Middle frontal gyrus (tissue), 1 donor: ENCODE data around the gene MYL6B.
A peak's percentile ranks its signal among the peaks of the same experiment; 100 is the strongest.
"Not testable (repeated sequence)": the region's sequence is repeated elsewhere in the genome, so short reads cannot be mapped to it uniquely, and the experiment has no call there.

Source experiments
- DNase-seq: peaks from one replicate; pipeline ENCODE4 v3.0.0-alpha.2; 2015; ENCODE audit warnings: low spot score; ENCODE audit errors: extremely low spot score

MYL6B gene

GRCh38 chr12:56152756-56153677 lies 630 bp downstream of the MYL6B start:
- no peak for DNase-seq

DNA sequence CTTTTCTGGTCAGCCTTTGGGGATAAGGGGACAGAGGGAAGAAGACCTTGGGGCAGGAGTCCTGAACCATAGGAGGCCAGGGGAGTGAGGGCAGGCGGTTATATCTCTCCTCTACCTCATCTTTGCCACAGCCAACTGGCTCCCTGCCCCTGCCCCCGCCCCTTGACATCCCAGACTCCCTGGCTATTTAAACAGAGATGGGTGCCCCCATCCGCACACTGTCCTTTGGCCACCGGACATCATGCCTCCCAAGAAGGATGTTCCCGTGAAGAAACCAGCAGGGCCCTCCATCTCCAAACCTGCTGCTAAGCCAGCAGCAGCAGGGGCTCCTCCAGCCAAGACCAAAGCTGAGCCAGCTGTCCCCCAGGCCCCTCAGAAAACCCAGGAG lies 1.3 kb downstream of the MYL6B start:
- DNase-seq: no peak

DNA sequence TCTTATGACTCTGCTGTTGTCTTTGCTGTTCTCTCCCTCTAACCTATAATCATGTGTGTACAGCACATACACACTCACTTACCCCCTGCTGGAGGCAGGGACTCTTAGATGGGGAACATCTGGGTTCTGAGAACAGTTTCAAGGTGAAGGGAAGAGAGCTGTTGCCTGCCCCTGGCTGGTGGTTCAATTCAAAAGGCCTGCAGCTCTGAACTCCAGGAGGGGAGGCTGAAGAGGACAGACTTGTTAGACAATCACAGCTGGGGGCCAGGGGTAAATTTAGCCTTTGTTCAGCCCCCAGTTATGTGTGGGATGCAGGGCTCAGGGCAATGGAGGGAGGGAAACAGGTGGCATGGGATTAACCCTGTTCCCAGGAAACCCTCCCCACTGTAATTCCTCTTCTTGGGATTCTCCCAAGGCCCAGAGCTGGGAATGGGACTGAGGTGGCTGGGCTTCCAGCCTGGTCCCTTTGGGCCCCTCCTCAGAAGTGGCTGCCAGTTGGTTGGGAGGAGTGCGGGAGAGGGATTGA lies 1.9 kb downstream of the MYL6B start:
- no peak for DNase-seq

GRCh38 chr12:56154818-56155217 lies 2.4 kb downstream of the MYL6B start:
- DNase-seq: no peak

GRCh38 chr12:56155256-56155845 lies 3.0 kb downstream of the MYL6B start:
- no peak for DNase-seq

DNA sequence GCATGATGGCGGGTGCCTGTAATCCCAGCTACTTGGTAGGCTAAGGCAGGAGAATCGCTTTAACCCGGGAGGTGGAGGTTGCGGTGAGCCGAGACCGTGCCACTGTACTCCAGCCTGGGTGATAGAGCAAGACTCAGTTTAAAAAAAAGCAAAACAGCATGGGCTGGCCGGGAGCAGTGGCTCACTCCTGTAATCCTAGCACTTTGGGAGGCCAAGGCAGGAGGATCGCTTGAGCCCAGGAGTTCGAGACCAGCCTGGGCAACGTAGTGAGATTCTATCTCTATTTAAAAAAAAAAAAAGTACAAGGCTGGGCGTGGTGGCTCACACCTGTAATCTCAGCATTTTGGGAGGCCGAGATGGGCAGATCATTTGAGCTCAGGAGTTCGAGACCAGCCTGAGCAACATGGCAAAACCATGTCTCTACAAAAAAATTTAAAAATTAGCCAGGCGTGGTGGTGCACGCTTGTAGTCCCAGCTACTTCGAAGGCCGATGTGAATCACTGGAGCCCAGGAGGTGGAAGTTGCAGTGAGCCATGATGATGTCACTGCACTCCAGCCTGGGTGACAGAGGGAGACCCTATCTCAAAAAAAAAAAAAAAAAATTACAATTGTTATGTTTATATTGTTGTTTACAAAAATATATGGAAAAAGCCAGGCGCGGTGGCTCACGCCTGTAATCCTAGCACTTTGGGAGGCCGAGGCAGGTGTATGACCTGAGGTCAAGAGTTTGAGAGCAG lies 4.2 kb downstream of the MYL6B start:
- DNase-seq: not testable (repeated sequence)

DNA sequence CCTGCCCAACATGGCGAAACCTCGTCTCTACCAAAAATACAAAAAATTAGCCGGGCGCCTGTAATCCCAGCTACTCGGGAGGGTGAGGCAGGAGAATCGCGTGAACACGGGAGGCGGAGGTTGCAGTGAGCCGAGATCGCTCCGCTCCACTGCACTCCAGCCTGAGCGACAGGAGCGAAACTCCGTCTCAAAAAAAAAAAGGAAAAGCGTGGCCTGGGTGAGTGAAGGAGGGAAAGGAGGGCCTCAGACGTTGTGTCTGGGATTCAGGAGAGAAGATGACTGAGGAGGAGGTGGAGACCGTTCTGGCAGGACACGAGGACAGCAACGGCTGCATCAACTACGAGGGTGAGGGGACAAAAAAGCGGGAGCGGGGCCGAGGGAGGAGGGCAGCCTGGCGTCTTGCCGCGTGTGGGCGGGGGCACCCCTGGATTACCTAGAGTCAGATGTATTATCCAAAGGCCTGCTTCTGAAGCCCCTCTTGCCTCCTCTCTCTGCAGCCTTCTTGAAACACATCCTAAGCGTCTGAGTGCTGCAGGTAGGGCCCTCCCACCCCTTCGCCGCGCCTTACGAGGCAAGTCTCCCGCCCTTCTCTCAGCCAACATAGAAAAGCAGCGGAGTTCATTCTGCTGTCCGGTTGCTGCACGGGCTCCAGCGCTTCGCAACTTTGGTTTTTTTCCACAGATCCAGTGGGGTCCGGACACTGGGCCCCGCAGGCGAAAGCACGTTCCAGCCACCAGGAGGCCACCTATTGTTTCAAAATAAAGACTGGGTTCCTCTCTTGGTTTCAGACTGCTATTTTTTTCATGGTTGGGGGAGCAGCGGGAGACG lies 5.0 kb downstream of the MYL6B start:
- peak; percentile 25 for DNase-seq

GRCh38 chr12:56158029-56158925 lies 5.9 kb downstream of the MYL6B start, which contains the start of gene MYL6:
TSS of gene MYL6 (plus strand) at chr12:56158359. CDS start at chr12:56158402, 43 bp downstream.
- DNase-seq: peak; percentile 97

DNA sequence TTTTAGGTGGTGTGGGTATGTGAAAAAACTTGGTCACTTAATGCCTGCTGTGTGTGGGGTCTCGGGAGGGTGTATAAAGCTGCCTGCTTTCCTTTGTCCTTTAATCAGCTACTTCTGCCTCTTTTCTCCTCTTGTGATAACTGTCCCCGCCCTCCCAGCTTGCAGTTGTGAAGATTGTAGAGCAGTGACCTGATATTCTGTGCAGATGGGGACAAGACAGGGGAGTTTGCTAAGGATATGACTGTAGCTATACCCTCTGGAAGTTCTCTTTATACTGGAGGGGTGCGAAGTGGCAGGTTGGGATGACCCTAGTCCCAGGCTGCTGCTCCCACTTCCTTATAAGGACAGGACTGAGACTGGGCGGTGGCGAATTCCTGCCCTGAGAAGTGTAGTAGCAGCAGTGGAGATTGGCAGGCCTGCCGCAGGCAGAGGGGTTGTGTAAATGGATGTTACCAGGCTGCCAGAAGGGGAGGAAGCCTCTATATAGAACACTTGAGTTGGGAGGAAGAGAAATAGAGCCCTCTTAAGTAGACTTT lies 6.6 kb downstream of the MYL6B start:
- DNase-seq: no peak

- DNase-seq: no peak
Observed at GRCh38 chr12:56159482-56160192, 7.2 kb downstream of the MYL6B start.

- no peak for DNase-seq
Observed at GRCh38 chr12:56160193-56160763, 7.9 kb downstream of the MYL6B start.

DNA sequence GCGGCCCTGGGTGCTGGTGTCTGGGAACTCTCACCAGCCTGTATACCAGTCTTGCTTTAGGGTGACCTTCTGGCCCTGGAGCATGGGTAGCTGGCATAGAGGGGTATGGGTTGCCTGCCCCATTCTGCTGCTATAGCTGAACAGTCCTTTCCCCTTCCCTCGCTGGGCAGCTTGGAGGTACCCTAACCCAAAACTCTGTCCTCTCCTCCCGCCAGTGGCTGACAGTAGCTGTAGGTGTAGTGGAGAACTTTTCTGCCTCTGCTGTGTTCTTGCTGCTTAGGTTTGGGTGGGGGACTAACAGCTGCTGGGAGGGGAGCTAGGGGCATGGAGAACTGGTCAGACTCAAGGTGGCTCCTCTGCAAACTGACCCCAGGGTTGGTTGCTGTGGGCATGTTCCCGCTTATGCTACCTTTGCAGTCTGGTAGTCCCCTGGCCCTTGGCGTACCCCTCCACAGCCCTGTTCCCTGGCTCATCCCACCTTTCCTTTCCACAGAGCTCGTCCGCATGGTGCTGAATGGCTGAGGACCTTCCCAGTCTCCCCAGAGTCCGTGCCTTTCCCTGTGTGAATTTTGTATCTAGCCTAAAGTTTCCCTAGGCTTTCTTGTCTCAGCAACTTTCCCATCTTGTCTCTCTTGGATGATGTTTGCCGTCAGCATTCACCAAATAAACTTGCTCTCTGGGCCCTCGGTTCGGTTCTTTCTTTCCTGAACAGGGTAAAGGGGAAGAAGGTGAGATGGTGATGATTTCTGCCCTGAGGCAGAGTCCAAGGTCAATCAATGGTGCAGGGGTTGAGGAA lies 8.7 kb downstream of the MYL6B start:
- DNase-seq: no peak

- no peak for DNase-seq
Observed at GRCh38 chr12:56161690-56162351, 9.4 kb downstream of the MYL6B start.

DNA sequence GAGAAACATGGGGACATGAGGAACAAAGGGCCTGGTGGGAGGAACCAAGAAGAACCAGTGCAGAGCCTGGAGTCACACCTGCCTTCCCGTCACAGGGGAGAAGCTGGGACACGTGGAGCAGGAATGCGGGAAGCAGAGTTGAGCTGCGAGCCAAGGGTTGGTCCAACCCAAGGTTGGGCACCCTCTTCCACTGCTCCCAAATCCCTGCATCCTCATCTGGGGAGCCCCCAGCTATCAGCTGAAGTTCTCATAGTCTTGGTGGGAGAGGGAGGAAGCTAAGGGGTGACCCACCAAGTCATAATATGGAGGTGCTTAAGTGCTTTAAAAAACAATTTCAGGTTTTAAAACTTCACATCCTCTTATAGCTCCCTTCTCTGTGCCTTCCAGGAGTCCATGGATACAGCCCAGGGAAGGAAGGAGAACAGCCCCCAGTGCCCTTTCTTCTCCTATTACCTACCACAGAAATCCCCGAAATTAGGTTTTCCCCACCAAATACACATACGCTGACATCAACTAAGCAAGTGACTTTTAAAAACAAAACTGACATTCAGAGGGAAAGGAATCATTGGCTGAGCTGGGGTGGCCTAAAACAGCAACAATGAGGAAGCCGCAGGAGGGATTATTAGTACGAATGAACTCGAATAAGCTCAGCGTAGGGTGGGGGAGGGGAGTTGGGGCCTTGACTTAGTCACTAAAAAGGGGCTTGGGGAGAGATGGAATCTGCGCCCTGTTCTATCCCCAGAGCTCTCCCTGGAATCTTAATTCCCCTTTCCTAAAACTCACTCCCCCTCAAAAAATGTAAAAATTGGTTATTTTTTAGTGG lies 10.3 kb downstream of the MYL6B start:
- no peak for DNase-seq

- DNase-seq: no peak
Observed at GRCh38 chr12:56163533-56164344, 11.4 kb downstream of the MYL6B start.

DNA sequence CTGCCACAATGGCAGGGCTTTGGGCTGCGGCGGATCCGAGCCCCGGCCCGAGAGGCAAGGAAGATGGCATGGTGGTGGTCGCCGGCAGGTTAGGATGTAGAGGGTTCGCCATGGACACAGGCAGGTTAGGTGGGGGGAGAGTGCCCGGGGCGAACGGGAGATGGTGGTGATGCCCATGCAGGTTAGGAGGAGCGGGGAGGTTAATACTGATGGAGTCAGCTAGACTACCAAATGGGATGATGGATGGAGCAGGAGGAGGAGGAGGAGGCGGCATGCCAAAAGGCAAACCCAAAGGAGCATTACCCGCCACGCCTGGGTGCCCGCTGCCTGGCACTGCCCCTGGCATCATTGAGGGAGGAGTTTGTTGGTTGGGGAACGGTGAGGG lies 11.9 kb downstream of the MYL6B start:
- DNase-seq: no peak
